Activated CD4-positive, alpha-beta T cell treated with anti-CD3 and anti-CD28 coated beads, Interleukin-2, amount 10 ng/mL, durations not matched to agents 24 days and 14 days (primary cell): ENCODE data around the gene IL2RA. TPM values are rescaled to one million over a fixed set of nuclear protein-coding genes. Genes with fewer than 3 reads are reported as not detected.
"Not testable (repeated sequence)": the region's sequence is repeated elsewhere in the genome, so short reads cannot be mapped to it uniquely, and the experiment has no call there.

ENCODE experiments used
- DNase-seq: peaks from one replicate; pipeline ENCODE4 v3.0.0; 2022
- H3K27ac Mint-ChIP-seq: one replicate; pipeline ENCODE4 v1.8.0; 2022; ENCODE audit warnings: mild to moderate bottlenecking, mixed read lengths
- H3K27me3 Mint-ChIP-seq: one replicate; pipeline ENCODE4 v1.8.0; 2022; ENCODE audit warnings: mixed read lengths
- H3K36me3 Mint-ChIP-seq: one replicate; pipeline ENCODE4 v1.8.0; 2022; ENCODE audit warnings: low read depth, mild to moderate bottlenecking, mixed read lengths
- H3K4me1 Mint-ChIP-seq: one replicate; pipeline ENCODE4 v1.8.0; 2021; ENCODE audit warnings: mixed read lengths
- H3K4me3 Mint-ChIP-seq: one replicate; pipeline ENCODE4 v1.8.0; 2022; ENCODE audit warnings: mild to moderate bottlenecking, moderate library complexity, mixed read lengths
- H3K9me3 Mint-ChIP-seq: one replicate; pipeline ENCODE4 v1.8.0; 2021; ENCODE audit warnings: mixed read lengths
- intact Hi-C: fragments of 100-400 bp; cut with micrococcal nuclease; formaldehyde crosslinking; loops from one replicate; pipeline ENCODE4 v1.15.1; 2023
- total RNA-seq: library from RNA; stranded (reverse); gene quantifications from 2 replicates; pipeline ENCODE4 v1.2.3, GENCODE V29; 2022

IL2RA gene
- total RNA-seq: 965 and 989 TPM in 2 replicates

DNA sequence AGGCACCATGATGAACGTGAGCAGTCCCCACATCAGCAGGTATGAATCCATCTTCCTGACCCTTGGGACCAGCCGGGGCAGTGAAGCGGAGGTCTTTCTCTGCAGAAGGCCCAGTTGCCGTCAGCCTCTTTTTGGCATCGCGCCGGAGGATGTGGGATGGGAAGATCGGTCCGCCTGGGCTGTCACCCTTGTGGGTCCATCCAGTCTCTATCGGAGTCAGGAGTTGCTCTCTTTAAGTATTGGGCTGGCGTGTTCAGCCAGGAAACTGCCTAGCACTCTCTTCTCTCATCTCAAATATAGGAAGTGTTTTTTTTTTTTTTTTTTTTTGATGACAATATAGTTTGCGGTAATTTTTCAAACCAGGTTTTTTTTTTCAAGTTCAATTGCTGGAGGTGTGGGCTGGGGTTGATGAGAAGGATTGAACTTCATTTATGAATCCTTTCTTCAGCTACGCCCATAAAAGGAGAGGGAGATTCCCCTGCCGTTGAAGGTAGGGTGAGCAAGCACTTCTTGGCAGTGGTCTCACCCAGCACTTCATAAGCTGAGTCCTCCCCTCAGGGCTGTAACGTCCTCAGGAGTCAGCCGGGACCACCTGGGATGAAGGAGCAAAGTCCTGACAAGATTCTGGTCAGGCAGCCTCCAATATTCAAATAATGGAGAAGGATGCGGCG is at the start of gene IL2RA:
IL2RA (minus strand) TSS at position 267 of the 671 bp plus-strand sequence; CDS start at position 51, 216 bp downstream.
- Mint-ChIP-seq H3K4me3 (peak within 1 kb of the TSS; percentile 91), H3K36me3 (peaks cover 50% of the 10 kb centered on the region), H3K27ac (peak within 1 kb of the TSS; percentile 96), H3K9me3 (no peaks in the 10 kb centered on the region), H3K27me3 (peaks cover 2% of the 10 kb centered on the region), H3K4me1 (peaks cover 56% of the 10 kb centered on the region)
- intact Hi-C loops: loop anchor here (1.0 kb wide), 3 partner anchors 8 to 21 kb away; no protein-coding TSS in a partner anchor
- peak; percentile 90 for DNase-seq

- Mint-ChIP-seq H3K27ac (peak overlapping the region; percentile 7), H3K4me3 (no peak overlapping the region), H3K9me3 (no peaks in the 10 kb centered on the region), H3K27me3 (no peaks in the 10 kb centered on the region), H3K36me3 (peaks cover 82% of the 10 kb centered on the region), H3K4me1 (peaks cover 35% of the 10 kb centered on the region)
- intact Hi-C loops: no loop called here
- no peak for DNase-seq
Observed at GRCh38 chr10:6110136-6110535, 48.0 kb upstream of the IL2RA start.

GRCh38 chr10:6109444-6109775 is 47.2 kb upstream of the IL2RA start:
- Mint-ChIP-seq H3K36me3 (peaks cover 82% of the 10 kb centered on the region), H3K9me3 (no peaks in the 10 kb centered on the region), H3K4me1 (peaks cover 36% of the 10 kb centered on the region), H3K27me3 (no peaks in the 10 kb centered on the region), H3K4me3 (no peak overlapping the region), H3K27ac (no peak overlapping the region)
- no peak for DNase-seq
- intact Hi-C loops: loop anchor here (1.0 kb wide), 4 partner anchors 21 to 292 kb away; partner anchors contain the start of gene PFKFB3

GRCh38 chr10:6108631-6109443 is 46.7 kb upstream of the IL2RA start:
- Mint-ChIP-seq H3K4me3 (no peak overlapping the region), H3K4me1 (peaks cover 35% of the 10 kb centered on the region)

GRCh38 chr10:6108072-6108471 is 45.9 kb upstream of the IL2RA start:
- Mint-ChIP-seq H3K36me3 (peaks cover 78% of the 10 kb centered on the region), H3K4me1 (peaks cover 37% of the 10 kb centered on the region), H3K27ac (peak overlapping the region; percentile 1), H3K27me3 (no peaks in the 10 kb centered on the region), H3K9me3 (no peaks in the 10 kb centered on the region), H3K4me3 (no peak overlapping the region)
- no peak for DNase-seq
- intact Hi-C loops: no loop called here

More at GRCh38 chr10:6108631-6109443, 46.7 kb upstream of the IL2RA start:
- no peaks in the 10 kb centered on the region for H3K27me3 Mint-ChIP-seq
- intact Hi-C loops: loop anchor here (1.0 kb wide), 4 partner anchors 21 to 292 kb away; partner anchors contain the start of gene PFKFB3
- H3K36me3 Mint-ChIP-seq: peaks cover 82% of the 10 kb centered on the region
- H3K9me3 Mint-ChIP-seq: no peaks in the 10 kb centered on the region
- peak overlapping the region; percentile 71 for H3K27ac Mint-ChIP-seq
- DNase-seq: peak; percentile 82

GRCh38 chr10:6107616-6108015 is 45.4 kb upstream of the IL2RA start:
- H3K9me3 Mint-ChIP-seq, intact Hi-C loops, H3K4me3 Mint-ChIP-seq, DNase-seq, H3K27ac Mint-ChIP-seq, H3K27me3 Mint-ChIP-seq: not testable (repeated sequence)
- peaks cover 76% of the 10 kb centered on the region for H3K36me3 Mint-ChIP-seq
- peaks cover 38% of the 10 kb centered on the region for H3K4me1 Mint-ChIP-seq

DNA sequence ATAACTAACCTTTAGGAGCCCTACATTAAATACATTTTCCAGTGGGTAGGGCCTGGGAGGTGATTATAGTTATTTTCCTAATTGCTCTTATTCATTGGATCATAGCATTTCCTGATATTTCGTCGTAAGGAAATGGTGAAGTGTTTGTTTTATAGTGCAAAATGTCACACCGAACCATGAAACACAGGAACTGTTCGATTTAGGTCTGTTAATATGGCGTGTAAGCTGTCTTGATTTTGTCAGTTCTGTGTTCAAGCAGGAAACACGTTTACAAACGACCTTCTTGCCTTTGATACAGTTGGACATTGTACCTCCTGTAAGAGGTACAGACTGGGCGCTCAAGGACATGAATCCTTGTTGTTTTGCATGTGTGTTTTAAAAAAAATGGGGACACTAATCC is 41.4 kb upstream of the IL2RA start:
- Mint-ChIP-seq H3K27me3 (no peaks in the 10 kb centered on the region), H3K4me1 (peaks cover 31% of the 10 kb centered on the region), H3K9me3 (no peaks in the 10 kb centered on the region), H3K27ac (no peak overlapping the region), H3K36me3 (peaks cover 66% of the 10 kb centered on the region), H3K4me3 (no peak overlapping the region)
- intact Hi-C loops: no loop called here
- DNase-seq: no peak

- Mint-ChIP-seq H3K9me3 (no peaks in the 10 kb centered on the region), H3K36me3 (peaks cover 68% of the 10 kb centered on the region), H3K27me3 (no peaks in the 10 kb centered on the region), H3K4me1 (peaks cover 29% of the 10 kb centered on the region), H3K27ac (no peak overlapping the region), H3K4me3 (no peak overlapping the region)
- DNase-seq: no peak
- intact Hi-C loops: no loop called here
Observed at GRCh38 chr10:6102128-6102527, 40.0 kb upstream of the IL2RA start.

DNA sequence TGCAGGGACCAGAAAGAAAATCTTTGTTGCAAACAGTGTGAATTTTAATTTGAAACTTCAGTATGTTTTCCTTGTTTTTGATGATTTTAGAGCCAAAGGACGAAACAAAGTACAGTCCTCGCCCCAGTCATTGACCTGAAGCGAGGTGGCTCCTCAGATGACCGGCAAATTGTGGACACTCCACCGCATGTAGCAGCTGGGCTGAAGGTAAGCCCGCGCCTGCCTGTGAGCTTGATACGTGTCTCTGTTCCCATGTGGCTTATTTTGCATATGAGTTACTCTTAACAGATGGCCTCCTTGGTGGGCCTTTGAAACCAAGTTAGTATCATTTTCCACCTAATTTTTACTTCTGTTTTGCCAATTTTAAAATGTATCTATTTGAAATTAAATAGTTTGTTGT is 39.0 kb upstream of the IL2RA start:
- no peak overlapping the region for H3K27ac Mint-ChIP-seq
- intact Hi-C loops: no loop called here

GRCh38 chr10:6100370-6100769 is 38.2 kb upstream of the IL2RA start:
- Mint-ChIP-seq H3K27me3 (no peaks in the 10 kb centered on the region), H3K9me3 (no peaks in the 10 kb centered on the region), H3K27ac (peak overlapping the region; percentile 29), H3K4me1 (peaks cover 32% of the 10 kb centered on the region), H3K4me3 (no peak overlapping the region), H3K36me3 (peaks cover 59% of the 10 kb centered on the region)
- intact Hi-C loops: no loop called here
- no peak for DNase-seq

More for the DNA sequence above, 39.0 kb upstream of the IL2RA start:
- DNase-seq: no peak
- Mint-ChIP-seq H3K27me3 (no peaks in the 10 kb centered on the region), H3K4me3 (no peak overlapping the region), H3K36me3 (peaks cover 64% of the 10 kb centered on the region), H3K4me1 (peaks cover 30% of the 10 kb centered on the region), H3K9me3 (no peaks in the 10 kb centered on the region)

GRCh38 chr10:6098156-6098555 is 36.0 kb upstream of the IL2RA start:
- H3K36me3 Mint-ChIP-seq: peaks cover 55% of the 10 kb centered on the region
- H3K4me3 Mint-ChIP-seq: no peak overlapping the region
- H3K27me3 Mint-ChIP-seq: no peaks in the 10 kb centered on the region
- H3K4me1 Mint-ChIP-seq: peaks cover 39% of the 10 kb centered on the region
- H3K27ac Mint-ChIP-seq: peak overlapping the region; percentile 4
- intact Hi-C loops: no loop called here
- DNase-seq: no peak
- H3K9me3 Mint-ChIP-seq: no peaks in the 10 kb centered on the region

- Mint-ChIP-seq H3K9me3 (no peaks in the 10 kb centered on the region), H3K36me3 (peaks cover 51% of the 10 kb centered on the region)
Observed at GRCh38 chr10:6097063-6097462, 34.9 kb upstream of the IL2RA start.

GRCh38 chr10:6095810-6096570 is 33.8 kb upstream of the IL2RA start:
- DNase-seq: no peak
- Mint-ChIP-seq H3K9me3 (no peaks in the 10 kb centered on the region), H3K36me3 (peaks cover 52% of the 10 kb centered on the region), H3K27ac (no peak overlapping the region), H3K27me3 (no peaks in the 10 kb centered on the region), H3K4me1 (peaks cover 49% of the 10 kb centered on the region), H3K4me3 (no peak overlapping the region)
- intact Hi-C loops: no loop called here

More at GRCh38 chr10:6097063-6097462, 34.9 kb upstream of the IL2RA start:
- Mint-ChIP-seq H3K4me1 (peaks cover 40% of the 10 kb centered on the region), H3K27me3 (no peaks in the 10 kb centered on the region), H3K27ac (peak overlapping the region; percentile 36), H3K4me3 (no peak overlapping the region)
- DNase-seq: no peak
- intact Hi-C loops: no loop called here
